Coronary artery (tissue), 2 donors: ENCODE data around the gene ADGRG4.

Experiments used
- DNase-seq: peaks from one replicate; pipeline ENCODE4 v3.0.0-alpha.2; 2017; ENCODE audit warnings: low spot score
- H3K27ac ChIP-seq, 2 donors: fragments of 200-600 bp; sonication (generic); one replicate each; pipeline ENCODE4 v1.5.1; 2016 to 2019
- H3K4me3 ChIP-seq: fragments of 200-600 bp; sonication (generic); 2 replicates; pipeline ENCODE4 v1.5.1; 2016; ENCODE audit warnings: mild to moderate bottlenecking, moderate library complexity
- TF ChIP-seq, protein P1 (sequence below): fragments of 200-600 bp; sonication (generic); IDR thresholded peaks from one replicate; pipeline ENCODE4 v1.5.1; 2019; ENCODE audit warnings: antibody characterized with exemption

Gene ADGRG4

DNA sequence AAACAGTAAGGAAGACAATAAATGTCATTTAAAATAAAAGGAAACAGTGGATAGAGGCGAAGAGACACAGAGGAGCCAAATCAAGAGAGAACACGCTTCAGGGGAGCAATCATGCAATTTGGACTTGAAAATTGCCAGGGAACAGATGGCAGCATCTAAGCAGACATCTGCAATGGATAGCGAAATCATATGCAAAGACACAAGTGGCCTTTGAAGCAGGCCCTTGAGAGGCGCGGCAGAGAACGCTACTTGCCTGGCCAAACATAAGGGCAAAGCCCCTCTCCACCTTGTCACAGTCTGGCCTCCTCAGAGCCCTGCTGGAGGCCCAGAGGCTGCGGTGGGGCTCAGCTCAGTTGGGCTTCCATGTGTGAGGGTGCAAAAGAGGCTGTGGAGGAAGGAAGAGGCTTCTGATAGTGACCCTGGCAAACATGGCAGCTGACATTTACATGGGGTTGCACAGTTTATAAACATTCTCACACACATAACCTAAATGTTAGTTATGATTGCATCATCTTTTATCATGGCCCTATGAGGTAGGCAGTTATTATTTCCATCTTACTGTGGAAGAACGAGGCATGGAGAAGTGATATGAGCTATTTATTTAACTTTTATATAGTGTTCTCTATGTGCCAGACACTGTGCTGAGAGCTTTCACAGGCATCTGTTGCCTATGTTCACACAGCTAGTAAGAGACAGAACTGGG lies 18.3 kb downstream of the ADGRG4 start:
- TF ChIP-seq, protein P1, sequence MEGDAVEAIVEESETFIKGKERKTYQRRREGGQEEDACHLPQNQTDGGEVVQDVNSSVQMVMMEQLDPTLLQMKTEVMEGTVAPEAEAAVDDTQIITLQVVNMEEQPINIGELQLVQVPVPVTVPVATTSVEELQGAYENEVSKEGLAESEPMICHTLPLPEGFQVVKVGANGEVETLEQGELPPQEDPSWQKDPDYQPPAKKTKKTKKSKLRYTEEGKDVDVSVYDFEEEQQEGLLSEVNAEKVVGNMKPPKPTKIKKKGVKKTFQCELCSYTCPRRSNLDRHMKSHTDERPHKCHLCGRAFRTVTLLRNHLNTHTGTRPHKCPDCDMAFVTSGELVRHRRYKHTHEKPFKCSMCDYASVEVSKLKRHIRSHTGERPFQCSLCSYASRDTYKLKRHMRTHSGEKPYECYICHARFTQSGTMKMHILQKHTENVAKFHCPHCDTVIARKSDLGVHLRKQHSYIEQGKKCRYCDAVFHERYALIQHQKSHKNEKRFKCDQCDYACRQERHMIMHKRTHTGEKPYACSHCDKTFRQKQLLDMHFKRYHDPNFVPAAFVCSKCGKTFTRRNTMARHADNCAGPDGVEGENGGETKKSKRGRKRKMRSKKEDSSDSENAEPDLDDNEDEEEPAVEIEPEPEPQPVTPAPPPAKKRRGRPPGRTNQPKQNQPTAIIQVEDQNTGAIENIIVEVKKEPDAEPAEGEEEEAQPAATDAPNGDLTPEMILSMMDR = no peak
- no peak for DNase-seq
- Histone ChIP-seq H3K27ac (no peak overlapping the region), H3K4me3 (no peak overlapping the region)

DNA sequence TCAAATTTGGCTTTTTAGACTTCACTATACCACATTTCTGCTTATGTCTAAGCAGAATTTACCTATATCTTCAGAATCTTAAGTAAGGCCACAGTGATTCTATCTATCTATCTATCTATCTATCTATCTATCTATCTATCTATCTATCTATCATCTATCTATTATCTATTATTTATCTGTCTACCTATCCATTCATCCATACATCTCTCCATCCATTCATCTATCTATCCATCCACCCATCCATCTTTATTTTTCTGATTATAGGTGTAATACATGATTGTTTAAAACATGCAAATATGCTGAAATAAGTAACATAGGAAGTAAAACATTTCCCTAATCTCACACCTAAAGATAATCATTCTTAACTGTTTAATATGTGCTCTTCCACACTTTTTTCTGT lies 18.8 kb downstream of the ADGRG4 start:
- TF ChIP-seq, protein P1 = no peak
- no peak for DNase-seq
- Histone ChIP-seq H3K27ac (no peak overlapping the region), H3K4me3 (no peak overlapping the region)

DNA sequence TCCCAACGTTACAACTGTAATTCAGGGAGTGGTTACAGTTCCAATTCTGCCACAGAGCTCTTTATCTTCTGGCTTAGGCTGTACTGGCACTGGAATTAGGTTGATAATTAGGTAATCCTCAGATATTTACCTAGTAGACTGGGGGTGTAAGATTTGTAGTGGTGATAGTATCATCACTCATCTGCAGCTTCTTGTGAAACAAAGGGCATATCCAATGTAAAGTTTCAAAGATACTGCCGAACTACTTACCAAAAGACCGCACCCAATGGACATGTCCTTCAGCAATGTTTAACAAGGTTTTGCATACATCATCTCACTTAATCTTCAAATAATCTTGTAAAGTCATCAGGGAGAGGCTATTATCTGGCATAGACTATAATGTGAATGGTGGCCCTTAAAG lies 20.8 kb downstream of the ADGRG4 start:
- Histone ChIP-seq H3K27ac (no peak overlapping the region), H3K4me3 (no peak overlapping the region)
- TF ChIP-seq, protein P1 = no peak
- no peak for DNase-seq

DNA sequence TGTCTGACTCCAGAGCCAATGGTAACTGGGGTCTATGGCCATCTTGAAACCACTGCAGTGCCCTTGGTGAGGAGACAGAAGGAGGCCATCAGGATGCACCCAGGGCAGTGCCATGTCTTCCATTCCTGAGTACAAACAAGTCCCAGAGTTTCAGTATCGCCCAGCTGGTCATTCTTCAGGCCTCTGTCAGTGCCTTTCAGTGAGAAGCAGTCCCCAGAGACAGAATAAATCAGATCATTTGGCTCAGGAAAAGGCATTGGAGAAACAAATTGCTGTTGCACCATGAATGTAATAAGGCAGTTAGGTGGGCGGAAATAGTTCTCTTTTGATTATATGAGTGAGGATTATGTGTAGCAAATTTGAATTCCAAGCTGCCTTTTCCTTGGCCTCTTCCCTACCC lies 21.3 kb downstream of the ADGRG4 start:
- Histone ChIP-seq H3K4me3 (no peak overlapping the region), H3K27ac (no peak overlapping the region)
- TF ChIP-seq, protein P1 = no peak
- no peak for DNase-seq

DNA sequence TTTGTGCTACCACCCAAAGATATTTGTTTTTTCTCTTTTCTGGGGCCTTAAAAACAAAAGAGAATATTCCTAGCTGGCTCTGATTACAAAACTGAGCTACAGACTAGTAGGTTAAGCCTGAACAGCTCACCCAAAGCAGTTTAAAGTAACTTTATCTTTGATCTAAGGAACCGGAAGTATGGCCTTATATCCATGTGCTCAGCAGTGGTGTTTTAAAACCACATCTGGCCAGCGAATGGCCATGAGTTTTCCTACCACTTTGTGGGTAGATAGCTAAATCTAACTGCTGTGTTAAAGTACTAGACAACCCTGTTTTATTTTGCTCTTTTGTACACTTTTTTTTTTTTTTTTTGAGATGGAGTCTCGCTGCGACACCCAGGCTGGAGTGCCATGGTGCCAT lies 24.6 kb downstream of the ADGRG4 start:
- no peak for DNase-seq
- TF ChIP-seq, protein P1 = no peak
- Histone ChIP-seq H3K27ac (no peak overlapping the region), H3K4me3 (no peak overlapping the region)

DNA sequence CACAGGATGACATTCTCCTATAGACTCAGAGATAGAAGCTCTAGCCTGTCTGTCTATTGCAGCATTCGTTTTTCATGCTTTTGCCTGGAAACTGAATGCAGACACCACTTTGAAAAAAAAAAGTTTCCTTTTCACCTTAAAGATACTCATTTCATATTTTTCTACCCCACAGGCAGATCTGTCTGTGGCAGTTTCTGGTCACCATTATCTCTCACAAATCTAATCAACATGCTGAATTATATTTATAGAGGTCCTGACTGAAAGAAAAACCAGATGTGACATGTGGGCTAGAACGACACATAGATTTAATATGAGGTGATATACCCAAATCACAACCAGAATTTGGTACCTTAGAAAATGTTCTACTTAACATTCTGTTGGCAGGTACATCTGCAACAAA lies 28.2 kb downstream of the ADGRG4 start:
- H3K4me3 ChIP-seq = no peak overlapping the region
- TF ChIP-seq, protein P1 = no peak
- no peak for DNase-seq
- no peak overlapping the region for H3K27ac ChIP-seq

DNA sequence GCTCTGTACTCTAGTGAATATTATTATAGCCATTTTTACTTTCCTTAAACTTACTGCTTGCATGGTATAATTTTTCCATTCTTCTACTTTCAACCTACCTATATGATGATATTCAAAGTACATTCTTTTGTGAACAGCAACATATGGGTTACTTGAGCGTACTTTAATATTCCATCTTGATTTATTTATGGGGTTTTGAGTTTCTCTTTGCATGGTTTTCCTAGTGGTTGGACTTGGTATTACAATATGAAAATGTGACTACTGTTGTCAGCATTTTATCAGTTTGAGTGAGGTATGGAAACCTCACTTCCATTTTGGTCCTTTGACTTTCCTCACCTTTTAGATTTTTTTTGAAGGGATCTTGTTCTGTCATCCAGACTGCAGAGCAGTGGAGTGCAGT lies 35.9 kb downstream of the ADGRG4 start:
- no peak for DNase-seq
- H3K27ac ChIP-seq = no peak overlapping the region
- TF ChIP-seq, protein P1 = no peak
- H3K4me3 ChIP-seq = no peak overlapping the region
